ENCODE data around the gene CDHR2.

The CDHR2 gene

GRCh38 chr5:176548967-176549444 lies at the start of gene CDHR2:
TSS of gene CDHR2 (plus strand) at chr5:176549342. CDS start at chr5:176565353, 16,011 bp downstream.
- H3K27ac ChIP-seq: no peak within 1 kb of the TSS; the same call in 1 of the 2 replicates

GRCh38 chr5:176500511-176500910 lies 48.6 kb upstream of the CDHR2 start:
- Histone ChIP-seq H3K9ac (no peak overlapping the region), H3K27ac (no peak overlapping the region), H3K4me3 (no peak overlapping the region), H4K20me1 (no peaks in the 10 kb centered on the region), H3K9me3 (no peaks in the 10 kb centered on the region), H3K4me2 (no peak overlapping the region), H3K4me1 (no peaks in the 10 kb centered on the region), H3K27me3 (no peaks in the 10 kb centered on the region), H3K36me3 (peaks cover 97% of the 10 kb centered on the region)
- TF ChIP-seq Cebpa-rat (IDR thresholded peaks at IDR 0.05): no peak

More at GRCh38 chr5:176548967-176549444, at the start of gene CDHR2:
- Histone ChIP-seq H3K27me3 (no peaks in the 10 kb centered on the region), H4K20me1 (no peaks in the 10 kb centered on the region), H3K4me1 (peaks cover 56% of the 10 kb centered on the region), H3K4me3 (no peak within 1 kb of the TSS), H3K9ac (no peak within 1 kb of the TSS), H3K4me2 (peak within 1 kb of the TSS; percentile 74), H3K36me3 (no peaks in the 10 kb centered on the region), H3K9me3 (no peaks in the 10 kb centered on the region)
- TF ChIP-seq Cebpa-rat (IDR thresholded peaks at IDR 0.05): no peak

- H3K27me3 ChIP-seq: no peaks in the 10 kb centered on the region
- no peaks in the 10 kb centered on the region for H3K9me3 ChIP-seq
- H3K36me3 ChIP-seq: peaks cover 97% of the 10 kb centered on the region
- no peak overlapping the region for H3K4me3 ChIP-seq
- no peak overlapping the region for H3K9ac ChIP-seq
- no peak overlapping the region for H3K27ac ChIP-seq
- no peak for TF ChIP-seq Cebpa-rat (IDR thresholded peaks at IDR 0.05)
- H3K4me2 ChIP-seq: no peak overlapping the region
- no peaks in the 10 kb centered on the region for H3K4me1 ChIP-seq
- H4K20me1 ChIP-seq: no peaks in the 10 kb centered on the region
Measured at GRCh38 chr5:176501333-176501732, 47.8 kb upstream of the CDHR2 start.

GRCh38 chr5:176503496-176503895 lies 45.6 kb upstream of the CDHR2 start:
- TF ChIP-seq Cebpa-rat (IDR thresholded peaks at IDR 0.05): no peak

GRCh38 chr5:176507911-176508310 lies 41.2 kb upstream of the CDHR2 start:
- H4K20me1 ChIP-seq: 0 out of 2 replicates have a peak, but pooled peaks cover 6% of the 10 kb centered on the region
- peaks cover 74% of the 10 kb centered on the region for H3K36me3 ChIP-seq
- H3K27ac ChIP-seq: no peak overlapping the region
- H3K27me3 ChIP-seq: no peaks in the 10 kb centered on the region
- no peaks in the 10 kb centered on the region for H3K9me3 ChIP-seq
- no peak overlapping the region for H3K4me3 ChIP-seq
- H3K4me2 ChIP-seq: no peak overlapping the region
- H3K4me1 ChIP-seq: no peaks in the 10 kb centered on the region
- H3K9ac ChIP-seq: no peak overlapping the region
- no peak for TF ChIP-seq Cebpa-rat (IDR thresholded peaks at IDR 0.05)

More at GRCh38 chr5:176503496-176503895, 45.6 kb upstream of the CDHR2 start:
- Histone ChIP-seq H3K9me3 (no peaks in the 10 kb centered on the region), H3K9ac (no peak overlapping the region), H3K4me1 (no peaks in the 10 kb centered on the region), H3K27ac (no peak overlapping the region), H3K27me3 (no peaks in the 10 kb centered on the region), H4K20me1 (0 out of 2 replicates have a peak, but pooled peaks cover 3% of the 10 kb centered on the region), H3K36me3 (peaks cover 100% of the 10 kb centered on the region), H3K4me3 (no peak overlapping the region), H3K4me2 (no peak overlapping the region)

- Histone ChIP-seq H3K36me3 (peaks cover 67% of the 10 kb centered on the region), H3K9ac (no peak overlapping the region)
Measured at GRCh38 chr5:176508603-176509002, 40.5 kb upstream of the CDHR2 start.

GRCh38 chr5:176513788-176514187 lies 35.4 kb upstream of the CDHR2 start:
- Histone ChIP-seq H3K36me3 (peaks cover 15% of the 10 kb centered on the region), H3K4me3 (no peak overlapping the region), H3K4me1 (peaks cover 16% of the 10 kb centered on the region), H3K9ac (no peak overlapping the region), H3K27me3 (no peaks in the 10 kb centered on the region), H3K27ac (no peak overlapping the region), H4K20me1 (no peaks in the 10 kb centered on the region), H3K9me3 (no peaks in the 10 kb centered on the region), H3K4me2 (no peak overlapping the region)
- no peak for TF ChIP-seq Cebpa-rat (IDR thresholded peaks at IDR 0.05)

More at GRCh38 chr5:176508603-176509002, 40.5 kb upstream of the CDHR2 start:
- no peak for TF ChIP-seq Cebpa-rat (IDR thresholded peaks at IDR 0.05)
- Histone ChIP-seq H3K4me2 (no peak overlapping the region), H3K27me3 (no peaks in the 10 kb centered on the region), H3K4me3 (no peak overlapping the region), H3K9me3 (no peaks in the 10 kb centered on the region), H3K27ac (no peak overlapping the region), H3K4me1 (no peaks in the 10 kb centered on the region), H4K20me1 (0 out of 2 replicates have a peak, but pooled peaks cover 6% of the 10 kb centered on the region)

GRCh38 chr5:176514244-176514950 lies 34.7 kb upstream of the CDHR2 start:
- H3K9ac ChIP-seq: no peak overlapping the region
- H4K20me1 ChIP-seq: no peaks in the 10 kb centered on the region
- peak overlapping the region; percentile 39 for H3K4me2 ChIP-seq
- H3K9me3 ChIP-seq: no peaks in the 10 kb centered on the region
- H3K4me3 ChIP-seq: no peak overlapping the region
- no peak for TF ChIP-seq Cebpa-rat (IDR thresholded peaks at IDR 0.05)
- peak overlapping the region; percentile 9; the same call in 1 of the 2 replicates for H3K27ac ChIP-seq
- no peaks in the 10 kb centered on the region for H3K27me3 ChIP-seq
- peaks cover 16% of the 10 kb centered on the region for H3K4me1 ChIP-seq
- H3K36me3 ChIP-seq: peaks cover 9% of the 10 kb centered on the region

GRCh38 chr5:176515396-176515795 lies 33.7 kb upstream of the CDHR2 start:
- no peaks in the 10 kb centered on the region for H3K9me3 ChIP-seq
- peaks cover 16% of the 10 kb centered on the region for H3K4me1 ChIP-seq
- TF ChIP-seq Cebpa-rat (IDR thresholded peaks at IDR 0.05): no peak
- no peak overlapping the region for H3K27ac ChIP-seq
- H3K9ac ChIP-seq: no peak overlapping the region
- H3K27me3 ChIP-seq: no peaks in the 10 kb centered on the region
- no peaks in the 10 kb centered on the region for H4K20me1 ChIP-seq
- H3K4me2 ChIP-seq: peak overlapping the region; percentile 39
- no peaks in the 10 kb centered on the region for H3K36me3 ChIP-seq
- no peak overlapping the region for H3K4me3 ChIP-seq

- Histone ChIP-seq H3K4me3 (no peak overlapping the region), H3K4me2 (no peak overlapping the region)
Measured at GRCh38 chr5:176517053-176517661, 32.0 kb upstream of the CDHR2 start.

More at GRCh38 chr5:176517053-176517661, 32.0 kb upstream of the CDHR2 start:
- H3K9me3 ChIP-seq: no peaks in the 10 kb centered on the region
- no peak for TF ChIP-seq Cebpa-rat (IDR thresholded peaks at IDR 0.05)
- no peaks in the 10 kb centered on the region for H4K20me1 ChIP-seq
- H3K36me3 ChIP-seq: no peaks in the 10 kb centered on the region
- peaks cover 16% of the 10 kb centered on the region for H3K4me1 ChIP-seq
- H3K27me3 ChIP-seq: no peaks in the 10 kb centered on the region
- no peak overlapping the region for H3K9ac ChIP-seq
- no peak overlapping the region for H3K27ac ChIP-seq

All from BLaER1 (cell line).